Measurements from ENCODE around the gene WWOX. TPM values are rescaled to one million over a fixed set of nuclear protein-coding genes. Genes with fewer than 3 reads are reported as not detected.
A peak's percentile ranks its signal among the peaks of the same experiment; 100 is the strongest.

Gene WWOX
- polyA plus RNA-seq, 1 donor from 2014 or later, result 25.6 TPM

DNA sequence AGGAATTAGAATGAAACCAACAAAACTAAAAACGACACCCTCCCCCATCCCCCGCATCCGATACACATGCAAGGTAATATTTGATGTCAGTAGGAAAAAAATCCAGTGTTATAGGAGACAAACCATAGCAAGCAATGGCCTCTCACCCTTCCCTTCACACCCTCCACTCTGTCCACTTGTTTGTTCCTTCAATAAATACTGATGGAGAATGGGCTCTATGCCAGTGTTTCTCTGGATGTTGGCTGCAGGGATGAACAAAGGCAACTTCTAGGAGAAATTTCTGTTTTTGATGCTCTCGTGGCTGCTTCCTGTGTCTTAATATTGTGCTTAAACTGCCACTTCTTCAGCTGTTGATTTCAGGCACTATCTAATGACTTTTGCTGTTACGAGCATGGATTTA is 98.8 kb downstream of the WWOX start (continued):
- no peak for TF ChIP-seq CTCF (IDR thresholded peaks at IDR 0.05; ENCODE audit: poor library complexity, severe bottlenecking)
- TF ChIP-seq SMC3 (conservative IDR thresholded peaks at IDR 0.05; ENCODE audit: poor library complexity), result no peak

- no peaks in the 10 kb centered on the region for H3K36me3 ChIP-seq (ENCODE audit: insufficient read depth, low read length)
- TF ChIP-seq SMC3 (conservative IDR thresholded peaks at IDR 0.05; ENCODE audit: poor library complexity) (no peak), EP300 (conservative IDR thresholded peaks at IDR 0.05; ENCODE audit: poor library complexity, severe bottlenecking) (peak; percentile 68)
- H3K27me3 ChIP-seq (ENCODE audit: insufficient read depth, low read depth, low read length), result no peaks in the 10 kb centered on the region
- no peaks in the 10 kb centered on the region for H4K20me1 ChIP-seq (ENCODE audit: insufficient read depth)
- H3K4me3 ChIP-seq (ENCODE audit: low read length), result no peak overlapping the region
- no peaks in the 10 kb centered on the region for H3K9me2 ChIP-seq (ENCODE audit: insufficient read depth, low read length)
- H3K4me2 ChIP-seq (ENCODE audit: low read length), result no peak overlapping the region
- no peak overlapping the region for H3K9ac ChIP-seq (ENCODE audit: low read length)
- H3K27ac ChIP-seq (ENCODE audit: low read length), result peak overlapping the region; percentile 2
- H3K79me2 ChIP-seq (replicated peaks; ENCODE audit: insufficient read depth, low read length), result no peaks in the 10 kb centered on the region
- H3K9me3 ChIP-seq (ENCODE audit: low read length), result no peaks in the 10 kb centered on the region
- peaks cover 3% of the 10 kb centered on the region for H3F3A ChIP-seq (ENCODE audit: insufficient read depth, low read length, poor library complexity, severe bottlenecking)
- H2AFZ ChIP-seq (ENCODE audit: low read depth, low read length), result no peak overlapping the region
Observed at GRCh38 chr16:78199325-78200022, 100.0 kb downstream of the WWOX start.

DNA sequence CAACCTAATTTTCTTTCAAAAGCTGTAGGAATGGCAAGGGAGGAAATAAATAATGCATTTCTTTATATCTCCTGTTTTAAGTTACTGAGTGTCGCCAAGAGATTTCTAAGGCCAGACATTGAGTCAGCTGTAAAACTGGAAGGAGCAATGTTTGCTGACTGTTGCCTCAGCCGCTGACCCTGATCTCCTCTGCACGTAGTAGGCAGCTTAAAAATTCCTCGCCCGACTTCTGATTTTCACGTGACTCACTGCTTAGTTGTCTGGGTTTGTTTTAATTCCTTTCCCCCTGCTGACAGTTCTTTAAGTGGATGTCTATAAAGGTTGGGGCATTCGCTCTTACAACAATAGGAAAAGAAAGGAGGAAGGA is 100.6 kb downstream of the WWOX start:
- no peaks in the 10 kb centered on the region for H3K79me2 ChIP-seq (replicated peaks; ENCODE audit: insufficient read depth, low read length)
- H2AFZ ChIP-seq (ENCODE audit: low read depth, low read length), result no peak overlapping the region
- H3K9ac ChIP-seq (ENCODE audit: low read length), result no peak overlapping the region
- H3K27me3 ChIP-seq (ENCODE audit: insufficient read depth, low read depth, low read length), result no peaks in the 10 kb centered on the region
- no peak overlapping the region for H3K4me2 ChIP-seq (ENCODE audit: low read length)
- H3K4me3 ChIP-seq (ENCODE audit: low read length), result no peak overlapping the region
- H3K9me2 ChIP-seq (ENCODE audit: insufficient read depth, low read length), result no peaks in the 10 kb centered on the region
- H4K20me1 ChIP-seq (ENCODE audit: insufficient read depth), result no peaks in the 10 kb centered on the region
- TF ChIP-seq EP300 (conservative IDR thresholded peaks at IDR 0.05; ENCODE audit: poor library complexity, severe bottlenecking), result no peak
- no peak for TF ChIP-seq TAF1 (IDR thresholded peaks at IDR 0.05; ENCODE audit: low read depth)
- TF ChIP-seq CTCF (IDR thresholded peaks at IDR 0.05; ENCODE audit: poor library complexity, severe bottlenecking), result no peak
- no peak for TF ChIP-seq RAD21 (conservative IDR thresholded peaks at IDR 0.05)
- no peak for TF ChIP-seq REST (IDR thresholded peaks at IDR 0.05; ENCODE audit: borderline replicate concordance)
- no peak for TF ChIP-seq EZH2 (IDR thresholded peaks at IDR 0.05; ENCODE audit: borderline replicate concordance, insufficient read depth, low read length, poor library complexity, severe bottlenecking)
- no peak for TF ChIP-seq POLR2AphosphoS5 (IDR thresholded peaks at IDR 0.05)
- no peak for TF ChIP-seq SMC3 (conservative IDR thresholded peaks at IDR 0.05; ENCODE audit: poor library complexity)
- no peak for TF ChIP-seq MXI1 (conservative IDR thresholded peaks at IDR 0.05; ENCODE audit: poor library complexity, severe bottlenecking)
- no peaks in the 10 kb centered on the region for H3K36me3 ChIP-seq (ENCODE audit: insufficient read depth, low read length)
- H3K9me3 ChIP-seq (ENCODE audit: low read length), result no peaks in the 10 kb centered on the region
- peaks cover 3% of the 10 kb centered on the region for H3F3A ChIP-seq (ENCODE audit: insufficient read depth, low read length, poor library complexity, severe bottlenecking)
- H3K27ac ChIP-seq (ENCODE audit: low read length), result peak overlapping the region; percentile 2

Data from neural cell (in vitro differentiated cells).